ENCODE measurements around the gene EREG.
"Not testable (repeated sequence)": the region's sequence is repeated elsewhere in the genome, so short reads cannot be mapped to it uniquely, and the experiment has no call there.

EREG gene, protein sequence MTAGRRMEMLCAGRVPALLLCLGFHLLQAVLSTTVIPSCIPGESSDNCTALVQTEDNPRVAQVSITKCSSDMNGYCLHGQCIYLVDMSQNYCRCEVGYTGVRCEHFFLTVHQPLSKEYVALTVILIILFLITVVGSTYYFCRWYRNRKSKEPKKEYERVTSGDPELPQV

GRCh38 chr4:74364652-74365491 is at the start of gene EREG:
Gene EREG (plus strand): TSS chr4:74365145. CDS start chr4:74365309, 164 bp downstream.
- no peak for DNase-seq

- DNase-seq: no peak
Measured at GRCh38 chr4:74315376-74315775, 49.6 kb upstream of the EREG start.

GRCh38 chr4:74316397-74316796 is 48.5 kb upstream of the EREG start:
- no peak for DNase-seq

DNA sequence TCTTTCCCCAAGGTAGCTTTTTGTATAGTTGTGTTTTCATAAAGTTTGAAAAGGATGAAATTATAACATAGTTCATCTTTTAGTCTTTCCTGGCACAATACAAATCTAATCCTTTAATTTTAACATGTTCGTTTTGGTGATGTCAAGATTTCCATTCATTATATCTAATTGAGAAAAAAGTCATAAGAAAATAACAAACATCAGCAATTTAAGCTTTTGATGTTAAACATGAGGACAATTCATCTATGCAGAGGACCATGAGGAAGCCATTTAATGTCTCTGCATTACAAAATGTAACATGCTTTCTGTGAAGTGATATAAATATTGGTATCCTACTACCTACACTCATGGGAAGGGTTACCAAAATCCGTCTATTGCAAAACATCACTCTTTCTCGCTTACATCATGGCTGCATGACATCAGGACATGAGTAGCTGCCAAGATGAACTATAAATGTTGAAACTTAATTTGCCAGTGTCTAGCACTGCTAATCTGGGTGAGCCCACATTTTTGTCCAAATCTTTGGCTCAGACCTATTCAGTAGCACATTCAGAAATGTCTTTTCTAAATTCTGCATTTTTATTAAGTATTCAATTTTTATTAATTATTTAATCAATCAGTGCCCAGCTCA is 47.2 kb upstream of the EREG start:
- DNase-seq: no peak

GRCh38 chr4:74318276-74318675 is 46.7 kb upstream of the EREG start:
- no peak for DNase-seq

- no peak for DNase-seq
Measured at GRCh38 chr4:74319470-74319869, 45.5 kb upstream of the EREG start.

DNA sequence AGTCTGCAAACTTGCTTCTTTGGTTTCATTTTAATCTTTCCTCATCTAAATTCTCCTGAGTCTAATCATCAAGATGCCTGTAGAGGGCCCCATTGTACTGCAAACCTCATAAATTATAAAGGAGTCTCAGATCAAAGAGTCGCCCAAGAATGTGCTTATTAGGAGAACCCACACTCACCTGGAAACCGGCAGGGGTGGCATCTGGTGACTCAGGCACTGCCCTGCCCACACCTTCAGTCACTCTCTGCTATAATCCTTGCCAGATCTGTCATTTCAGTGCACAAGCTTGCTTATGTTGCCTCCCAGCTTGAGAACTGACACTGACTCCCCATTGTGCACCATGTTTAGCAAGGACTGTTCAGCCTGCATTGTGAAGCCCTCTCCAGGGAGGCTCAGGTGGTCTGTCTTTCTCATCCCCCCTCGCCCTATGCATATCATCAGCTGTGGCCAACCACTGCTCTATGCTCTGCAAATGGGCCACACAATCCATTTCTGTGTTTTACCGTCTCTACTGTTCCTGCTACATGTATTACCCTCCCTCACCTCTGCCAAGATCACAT is 44.3 kb upstream of the EREG start:
- DNase-seq: peak; percentile 41

DNA sequence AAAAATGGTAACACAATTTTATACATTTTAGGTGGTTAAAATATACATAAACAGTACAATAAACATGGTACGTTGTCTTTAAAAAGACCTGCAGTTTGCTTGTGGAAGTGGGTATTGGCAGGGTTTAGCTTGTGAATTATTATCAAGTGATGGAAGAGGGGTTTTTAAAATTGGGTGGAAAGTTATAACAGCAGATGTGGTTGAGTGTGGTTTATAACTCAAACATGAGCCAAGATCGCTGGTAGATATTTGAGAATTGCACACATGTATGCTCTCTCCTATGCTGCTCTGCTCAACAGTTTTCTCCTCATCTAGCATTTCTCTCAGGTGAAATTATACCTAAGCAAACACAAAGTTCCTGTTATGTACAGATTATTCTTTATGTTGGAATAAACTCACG is 42.6 kb upstream of the EREG start:
- DNase-seq: no peak

- DNase-seq: no peak
Measured at GRCh38 chr4:74323663-74324062, 41.3 kb upstream of the EREG start.

- DNase-seq: no peak
Measured at GRCh38 chr4:74324262-74324661, 40.7 kb upstream of the EREG start.

- DNase-seq: no peak
Measured at GRCh38 chr4:74325886-74326285, 39.1 kb upstream of the EREG start.

- no peak for DNase-seq
Measured at GRCh38 chr4:74327762-74328161, 37.2 kb upstream of the EREG start.

DNA sequence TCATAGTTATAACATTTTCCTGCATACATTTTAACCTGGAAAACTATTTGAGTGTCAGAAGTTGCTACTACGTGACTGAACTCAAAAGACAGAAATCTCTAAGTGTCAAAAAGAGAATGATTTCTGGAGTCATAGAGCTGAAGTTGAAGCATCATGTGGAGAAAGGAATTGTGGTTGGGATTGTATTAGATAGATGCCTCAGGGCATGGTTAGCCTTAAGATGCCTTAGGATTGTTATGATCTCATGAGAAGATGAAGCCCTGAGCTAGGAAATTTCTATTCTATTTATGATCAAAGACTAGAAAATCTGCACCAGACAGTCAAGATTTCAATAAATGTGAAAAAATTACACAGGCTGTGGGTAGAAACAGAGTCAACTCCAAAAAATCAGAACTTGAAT is 36.4 kb upstream of the EREG start:
- no peak for DNase-seq

- DNase-seq: no peak
Measured at GRCh38 chr4:74329307-74329706, 35.6 kb upstream of the EREG start.

GRCh38 chr4:74330295-74330750 is 34.6 kb upstream of the EREG start:
- DNase-seq: no peak

- no peak for DNase-seq
Measured at GRCh38 chr4:74331252-74331651, 33.7 kb upstream of the EREG start.

GRCh38 chr4:74331944-74332343 is 33.0 kb upstream of the EREG start:
- DNase-seq: no peak

GRCh38 chr4:74334636-74335035 is 30.3 kb upstream of the EREG start:
- DNase-seq: no peak

- DNase-seq: no peak
Measured at GRCh38 chr4:74335341-74336021, 29.5 kb upstream of the EREG start.

GRCh38 chr4:74338792-74339333 is 26.1 kb upstream of the EREG start:
- DNase-seq: no peak

- DNase-seq: no peak
Measured at GRCh38 chr4:74339501-74339900, 25.4 kb upstream of the EREG start.

GRCh38 chr4:74340421-74340820 is 24.5 kb upstream of the EREG start:
- not testable (repeated sequence) for DNase-seq

DNA sequence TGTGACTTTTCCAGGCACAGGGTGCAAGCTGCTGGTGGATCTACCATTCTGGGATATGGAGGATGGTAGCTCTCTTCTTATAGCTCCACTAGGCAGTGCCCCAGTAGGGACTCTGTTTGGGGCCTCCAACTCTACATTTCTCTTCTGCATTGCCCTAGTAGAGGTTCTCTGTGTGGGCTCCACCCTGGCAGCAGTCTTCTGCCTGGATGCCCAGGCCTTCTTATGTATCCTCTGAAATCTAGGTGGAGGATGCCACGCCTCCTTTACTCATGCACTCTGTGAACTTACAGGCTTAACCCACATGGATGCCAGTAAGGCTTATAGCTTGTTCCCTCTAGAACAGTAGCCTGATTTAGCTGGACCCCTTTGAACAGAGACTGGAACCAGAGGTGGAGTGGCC is 20.9 kb upstream of the EREG start:
- DNase-seq: no peak
